Parathyroid adenoma (tissue), 2 donors: ENCODE data around the gene ARHGEF7.
"Not testable (repeated sequence)": the region's sequence is repeated elsewhere in the genome, so short reads cannot be mapped to it uniquely, and the experiment has no call there.

Experiments
- H2AFZ ChIP-seq: fragments of 300-600 bp; sonication (generic); one replicate; pipeline ENCODE4 v1.7.0; 2017; ENCODE audit warnings: antibody characterized with exemption, mild to moderate bottlenecking
- H3K27ac ChIP-seq: fragments of 300-600 bp; sonication (generic); one replicate; pipeline ENCODE4 v1.7.0; 2017
- H3K27me3 ChIP-seq: fragments of 300-600 bp; sonication (generic); one replicate; pipeline ENCODE4 v1.7.0; 2017; ENCODE audit warnings: low read length; ENCODE audit not compliant: control insufficient read depth, insufficient read depth
- H3K36me3 ChIP-seq: fragments of 300-600 bp; sonication (generic); one replicate; pipeline ENCODE4 v1.7.0; 2017; ENCODE audit warnings: low read length; ENCODE audit not compliant: control insufficient read depth, insufficient read depth
- H3K4me1 ChIP-seq: fragments of 300-600 bp; sonication (generic); one replicate; pipeline ENCODE4 v1.7.0; 2017; ENCODE audit warnings: control low read depth
- H3K4me2 ChIP-seq: fragments of 300-600 bp; sonication (generic); one replicate; pipeline ENCODE4 v1.7.0; 2017; ENCODE audit warnings: low read length
- H3K4me3 ChIP-seq: fragments of 300-600 bp; sonication (generic); one replicate; pipeline ENCODE4 v1.7.0; 2017; ENCODE audit warnings: low read depth, low read length
- H3K79me2 ChIP-seq: fragments of 300-600 bp; sonication (generic); one replicate; pipeline ENCODE4 v1.7.0; 2017; ENCODE audit warnings: control low read depth
- H3K9ac ChIP-seq: fragments of 300-600 bp; sonication (generic); one replicate; pipeline ENCODE4 v1.7.0; 2017; ENCODE audit warnings: mild to moderate bottlenecking
- H3K9me3 ChIP-seq: fragments of 300-600 bp; sonication (generic); one replicate; pipeline ENCODE4 v1.7.0; 2017; ENCODE audit warnings: low read length; ENCODE audit not compliant: control insufficient read depth
- TF ChIP-seq, protein P1 (sequence below): fragments of 300-600 bp; sonication (generic); IDR thresholded peaks from one replicate; pipeline ENCODE4 v1.7.0; 2017; ENCODE audit warnings: antibody characterized with exemption, mild to moderate bottlenecking
- donor health status: primary hyperparathyroidism.

Gene ARHGEF7

DNA sequence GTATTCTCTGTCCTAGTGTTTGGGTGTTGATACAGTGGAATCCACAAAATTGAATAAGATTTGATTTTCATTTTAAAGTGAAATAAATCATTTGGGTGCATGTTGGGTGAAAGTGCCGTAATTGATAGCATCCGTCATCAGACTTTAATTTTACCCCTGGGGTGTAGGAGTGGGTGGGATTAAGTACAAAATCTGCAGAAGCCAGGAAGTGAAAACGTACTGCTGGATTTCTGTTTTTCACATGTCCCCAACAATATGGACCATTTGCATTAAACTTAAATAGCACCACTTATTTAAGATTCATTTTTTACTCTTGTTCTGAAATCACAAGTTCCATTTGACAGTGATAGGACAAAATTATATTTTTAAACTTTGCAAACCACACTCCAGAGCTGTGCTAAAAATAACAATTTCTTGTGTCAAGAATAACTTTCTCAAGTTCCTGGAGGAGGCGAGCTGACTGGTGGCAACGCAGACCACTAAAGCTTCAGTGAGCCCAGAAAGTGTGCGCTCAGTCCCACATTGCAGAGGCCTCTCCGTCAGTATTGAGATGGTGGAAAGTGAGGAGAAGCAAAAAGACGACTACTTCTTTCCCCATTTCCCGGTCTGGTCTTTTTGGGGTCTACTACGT is 71.3 kb downstream of the ARHGEF7 start:
- Histone ChIP-seq H3K4me3 (no peak overlapping the region), H3K4me2 (no peak overlapping the region), H3K27me3 (no peaks in the 10 kb centered on the region), H3K9ac (no peak overlapping the region), H2AFZ (no peak overlapping the region), H3K9me3 (no peaks in the 10 kb centered on the region), H3K4me1 (peaks cover 4% of the 10 kb centered on the region), H3K79me2 (peaks cover 54% of the 10 kb centered on the region), H3K27ac (no peak overlapping the region), H3K36me3 (no peaks in the 10 kb centered on the region)
- TF ChIP-seq, protein P1, sequence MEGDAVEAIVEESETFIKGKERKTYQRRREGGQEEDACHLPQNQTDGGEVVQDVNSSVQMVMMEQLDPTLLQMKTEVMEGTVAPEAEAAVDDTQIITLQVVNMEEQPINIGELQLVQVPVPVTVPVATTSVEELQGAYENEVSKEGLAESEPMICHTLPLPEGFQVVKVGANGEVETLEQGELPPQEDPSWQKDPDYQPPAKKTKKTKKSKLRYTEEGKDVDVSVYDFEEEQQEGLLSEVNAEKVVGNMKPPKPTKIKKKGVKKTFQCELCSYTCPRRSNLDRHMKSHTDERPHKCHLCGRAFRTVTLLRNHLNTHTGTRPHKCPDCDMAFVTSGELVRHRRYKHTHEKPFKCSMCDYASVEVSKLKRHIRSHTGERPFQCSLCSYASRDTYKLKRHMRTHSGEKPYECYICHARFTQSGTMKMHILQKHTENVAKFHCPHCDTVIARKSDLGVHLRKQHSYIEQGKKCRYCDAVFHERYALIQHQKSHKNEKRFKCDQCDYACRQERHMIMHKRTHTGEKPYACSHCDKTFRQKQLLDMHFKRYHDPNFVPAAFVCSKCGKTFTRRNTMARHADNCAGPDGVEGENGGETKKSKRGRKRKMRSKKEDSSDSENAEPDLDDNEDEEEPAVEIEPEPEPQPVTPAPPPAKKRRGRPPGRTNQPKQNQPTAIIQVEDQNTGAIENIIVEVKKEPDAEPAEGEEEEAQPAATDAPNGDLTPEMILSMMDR: no peak

DNA sequence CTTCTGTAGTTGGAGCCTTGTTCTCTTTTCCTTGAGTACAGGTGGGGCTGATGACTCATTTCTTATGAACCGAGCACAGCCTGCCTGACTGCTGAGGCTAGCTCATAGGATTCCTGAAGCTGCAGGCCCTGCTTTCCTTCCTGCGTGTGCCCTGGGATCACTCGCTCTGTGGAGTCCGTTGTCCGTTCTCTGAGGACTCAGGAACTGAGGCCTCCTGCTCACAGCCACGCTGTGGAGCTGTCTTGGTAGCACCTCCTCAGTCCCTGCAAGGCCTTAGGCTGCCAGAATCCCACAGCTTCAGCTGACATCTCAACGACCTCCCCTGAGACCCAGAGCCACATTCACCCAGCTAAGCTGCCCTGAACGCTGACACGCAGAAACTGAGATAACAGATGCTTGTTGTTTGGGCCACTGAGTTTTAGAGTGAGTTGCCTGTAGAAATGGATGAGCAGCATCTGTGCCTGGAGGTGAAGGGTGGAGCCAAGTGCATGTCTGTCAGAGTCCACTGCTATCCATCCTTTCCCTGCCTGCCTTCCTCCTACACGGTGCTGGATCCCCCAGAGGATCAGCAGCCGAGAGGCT is 72.9 kb downstream of the ARHGEF7 start:
- no peaks in the 10 kb centered on the region for H3K36me3 ChIP-seq
- H3K4me2 ChIP-seq: no peak overlapping the region
- H3K9ac ChIP-seq: no peak overlapping the region
- H3K79me2 ChIP-seq: peaks cover 53% of the 10 kb centered on the region
- no peaks in the 10 kb centered on the region for H3K9me3 ChIP-seq
- no peak overlapping the region for H3K27ac ChIP-seq
- H3K27me3 ChIP-seq: no peaks in the 10 kb centered on the region
- TF ChIP-seq, protein P1: no peak
- peaks cover 4% of the 10 kb centered on the region for H3K4me1 ChIP-seq
- no peak overlapping the region for H3K4me3 ChIP-seq
- no peak overlapping the region for H2AFZ ChIP-seq

DNA sequence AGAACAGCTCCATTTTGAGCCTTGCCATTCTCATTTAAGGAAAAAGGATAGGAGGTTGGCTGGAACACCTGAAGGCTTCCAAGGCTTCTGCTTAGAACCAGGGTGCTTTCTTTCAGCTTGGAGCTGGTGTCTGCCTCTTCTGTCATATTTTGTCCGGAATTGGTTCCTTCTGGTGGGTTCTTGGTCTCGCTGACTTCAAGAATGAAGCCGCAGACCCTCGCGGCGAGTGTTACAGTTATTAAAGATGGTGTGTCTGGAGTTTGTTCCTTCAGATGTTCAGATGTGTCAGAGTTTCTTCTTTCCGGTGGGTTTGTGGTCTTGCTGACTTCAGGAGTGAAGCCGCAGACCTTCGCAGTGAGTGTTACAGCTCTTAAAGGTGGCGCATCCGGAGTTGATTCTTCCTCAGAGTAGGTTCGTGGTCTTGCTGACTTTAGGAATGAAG is 74.0 kb downstream of the ARHGEF7 start:
- H3K79me2 ChIP-seq: peaks cover 52% of the 10 kb centered on the region
- H3K36me3 ChIP-seq, H2AFZ ChIP-seq, H3K4me3 ChIP-seq, H3K4me1 ChIP-seq, H3K27me3 ChIP-seq, H3K4me2 ChIP-seq, H3K9ac ChIP-seq, H3K9me3 ChIP-seq, H3K27ac ChIP-seq: not testable (repeated sequence)

DNA sequence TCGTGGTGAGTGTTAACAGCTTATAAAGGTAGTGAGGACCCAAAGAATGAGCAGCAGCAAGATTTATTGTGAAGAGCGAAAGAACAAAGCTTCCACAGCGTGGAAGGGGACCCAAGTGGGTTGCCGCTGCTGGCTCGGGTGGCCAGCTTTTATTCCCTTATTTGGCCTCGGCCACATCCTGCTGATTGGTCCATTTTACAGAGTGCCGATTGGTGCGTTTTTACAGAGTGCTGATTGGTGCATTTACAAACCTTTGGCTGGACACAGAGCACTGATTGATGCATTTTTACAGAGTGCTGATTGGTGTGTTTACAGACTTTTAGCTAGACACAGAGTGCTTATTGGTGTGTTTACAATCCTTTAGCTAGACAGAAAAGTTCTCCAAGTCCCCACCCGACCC is 74.4 kb downstream of the ARHGEF7 start:
- H3K36me3 ChIP-seq, H3K4me3 ChIP-seq, H3K4me2 ChIP-seq, H2AFZ ChIP-seq, H3K9me3 ChIP-seq, H3K9ac ChIP-seq, H3K27me3 ChIP-seq, H3K27ac ChIP-seq, H3K4me1 ChIP-seq: not testable (repeated sequence)
- H3K79me2 ChIP-seq: peaks cover 49% of the 10 kb centered on the region

DNA sequence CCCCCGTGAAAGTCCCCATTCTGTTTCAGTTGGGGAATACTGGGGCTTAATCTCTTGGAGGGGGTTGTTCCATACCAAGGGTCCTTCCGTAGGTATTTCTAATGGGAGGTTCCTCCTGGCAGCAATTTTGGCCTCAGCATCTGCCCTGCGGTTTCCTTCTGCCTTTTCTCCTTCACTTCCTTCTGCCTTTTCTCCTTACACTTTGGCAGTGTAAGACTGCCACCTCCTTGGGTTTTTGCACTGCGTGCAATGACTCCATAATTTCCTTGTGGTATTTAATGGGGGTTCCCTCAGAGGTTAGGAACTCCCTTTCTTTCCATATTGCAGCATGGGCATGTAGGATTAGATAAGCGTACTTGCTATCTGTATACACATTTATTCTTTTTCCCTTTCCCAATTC is 78.1 kb downstream of the ARHGEF7 start:
- not testable (repeated sequence) for H3K27ac ChIP-seq, H3K36me3 ChIP-seq, H3K9ac ChIP-seq, H3K4me2 ChIP-seq, H3K4me1 ChIP-seq, H3K27me3 ChIP-seq, H3K9me3 ChIP-seq, H2AFZ ChIP-seq, H3K4me3 ChIP-seq
- H3K79me2 ChIP-seq: peaks cover 35% of the 10 kb centered on the region

DNA sequence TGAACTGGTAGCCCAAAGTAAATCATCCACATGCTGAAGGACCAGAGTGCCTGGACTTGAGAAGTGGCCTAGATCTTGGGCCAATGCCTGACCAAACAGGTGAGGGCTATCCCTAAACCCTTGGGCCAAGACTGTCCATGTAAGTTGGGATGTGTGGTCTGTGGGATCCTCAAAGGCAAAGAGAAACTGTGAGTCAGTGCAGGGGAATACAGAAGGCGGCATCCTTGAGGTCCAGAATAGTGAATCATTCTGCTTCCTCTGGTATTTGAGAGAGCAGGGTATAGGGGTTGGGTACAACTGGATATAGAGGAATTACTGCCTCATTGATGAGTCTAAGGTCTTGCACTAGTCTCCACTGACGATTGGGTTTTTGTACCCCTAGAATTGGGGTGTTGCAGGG is 79.5 kb downstream of the ARHGEF7 start:
- H3K36me3 ChIP-seq, H3K9me3 ChIP-seq, H3K4me2 ChIP-seq, H3K27ac ChIP-seq, H3K4me1 ChIP-seq, H3K4me3 ChIP-seq, H3K9ac ChIP-seq, H2AFZ ChIP-seq, H3K27me3 ChIP-seq: not testable (repeated sequence)
- peaks cover 36% of the 10 kb centered on the region for H3K79me2 ChIP-seq

DNA sequence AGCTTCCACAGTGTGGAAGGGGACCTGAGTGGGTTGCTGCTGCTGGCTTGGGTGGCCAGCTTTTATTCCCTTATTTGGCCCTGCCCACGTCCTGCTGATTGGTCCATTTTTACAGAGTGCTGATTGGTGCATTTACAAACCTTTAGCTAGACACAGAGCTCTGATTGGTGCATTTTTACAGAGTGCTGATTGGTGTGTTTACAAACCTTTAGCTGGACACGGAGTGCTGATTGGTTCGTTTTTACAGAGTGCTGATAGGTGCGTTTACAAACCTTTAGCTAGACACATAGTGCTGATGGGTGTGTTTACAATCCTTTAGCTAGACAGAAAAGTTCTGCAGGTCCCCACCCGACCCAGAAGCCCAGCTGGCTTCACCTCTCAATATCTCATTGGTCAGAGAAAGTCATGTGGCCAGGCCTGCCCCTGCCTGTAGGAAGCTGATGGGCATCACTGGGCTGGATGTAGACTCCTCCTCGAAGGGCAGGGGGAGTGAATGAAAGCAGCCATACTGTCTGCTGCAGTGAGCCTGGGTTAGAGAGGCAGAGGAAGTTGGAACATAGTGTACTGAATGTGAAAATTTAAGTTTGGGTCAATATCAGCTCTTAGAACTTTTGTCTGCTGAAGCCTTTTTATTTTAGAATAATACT is 83.7 kb downstream of the ARHGEF7 start:
- H3K36me3 ChIP-seq, H3K9me3 ChIP-seq, H2AFZ ChIP-seq, H3K9ac ChIP-seq, H3K27ac ChIP-seq, H3K27me3 ChIP-seq, H3K4me3 ChIP-seq, H3K4me2 ChIP-seq, H3K4me1 ChIP-seq: not testable (repeated sequence)
- peaks cover 20% of the 10 kb centered on the region for H3K79me2 ChIP-seq
